ENCODE results near the gene KNDC1.

DNA sequence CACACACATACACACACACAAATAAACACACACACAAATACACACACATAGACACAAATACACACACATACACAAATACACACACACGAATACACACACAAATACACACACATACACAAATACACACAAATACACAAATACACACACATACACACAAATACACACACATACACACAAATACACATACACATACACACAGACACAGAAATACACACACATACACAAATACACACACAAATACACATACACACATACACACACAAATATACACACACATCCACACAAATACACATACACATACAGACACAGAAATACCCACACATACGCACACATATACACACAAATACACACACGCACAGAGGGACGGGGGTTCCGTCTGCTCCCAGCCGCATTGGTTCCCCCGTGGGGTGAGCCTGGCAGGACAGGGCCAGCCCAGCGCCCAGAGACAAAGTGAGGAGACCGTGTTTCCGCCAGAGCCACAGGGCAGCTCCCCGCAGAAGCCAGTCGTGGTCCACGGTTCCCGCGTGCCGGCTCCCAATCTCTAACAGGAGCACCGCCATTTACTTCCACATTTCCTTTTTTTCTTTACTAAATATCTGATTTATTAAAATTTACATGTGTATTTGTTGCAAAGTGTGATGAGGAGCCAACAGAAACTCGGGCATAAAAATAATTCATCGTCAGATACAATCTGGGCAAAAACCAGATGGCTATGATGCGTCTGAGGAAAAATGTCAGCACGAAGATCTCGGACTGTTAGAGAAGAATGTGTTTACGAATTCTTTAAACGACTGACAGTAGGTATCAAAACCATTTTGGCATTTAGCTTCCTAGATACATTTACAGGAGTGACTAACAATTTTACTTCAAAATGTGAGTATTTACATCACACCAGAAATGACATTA, 3.1 kb upstream of the KNDC1 start:
- TF ChIP-seq YY1 (IDR thresholded peaks at IDR 0.05; ENCODE audit: insufficient read depth, insufficient read length), result no peak
- no peak for TF ChIP-seq ZNF274 (IDR thresholded peaks at IDR 0.05; ENCODE audit: low read depth, low read length)
- no peak for TF ChIP-seq SUZ12 (IDR thresholded peaks at IDR 0.05; ENCODE audit: extremely low read depth, insufficient read depth, insufficient read length)
